H1 (cell line): ENCODE measurements around the gene ZFP91. TPM values are rescaled to one million over a fixed set of nuclear protein-coding genes. Genes with fewer than 3 reads are reported as not detected.

Experiments used
- CTCF ChIA-PET: fragments of 300-600 bp; sonication (Branson Sonifier 250); formaldehyde crosslinking; loops from one replicate; lab custom pipeline; 2021; ENCODE audit not compliant: partially characterized antibody; lab: Charles Lee
- POLR2A ChIA-PET: fragments of 300-600 bp; sonication (Branson Sonifier 250); formaldehyde crosslinking; loops from one replicate; lab custom pipeline; 2021; ENCODE audit warnings: inconsistent platforms; ENCODE audit not compliant: partially characterized antibody; lab: Charles Lee
- DNase-seq, 2 experiments: peaks; one replicate each; pipeline versions ENCODE4 v3.0.0 to v3.0.0-alpha.2; 2010 to 2022; ENCODE audit warnings: low spot score in 2 of 2, low read depth in 1 of 2, mixed read lengths in 1 of 2
- FAIRE-seq: peaks from 2 replicates; lab custom pipeline; 2011; peaks lifted over from hg19 to GRCh38; lab: Jason Lieb, UNC
- H2AFZ ChIP-seq: 2 replicates; pipeline ENCODE4 v1.8.1; 2012; ENCODE audit warnings: low read length, inconsistent platforms
- H2AK5ac ChIP-seq: 2 replicates; pipeline ENCODE4 v1.6.1; 2013; ENCODE audit warnings: low read depth, low read length
- H2BK120ac ChIP-seq: replicated peaks from 2 replicates; pipeline ENCODE3; 2013; ENCODE audit warnings: low read depth, low read length, inconsistent platforms
- H2BK12ac ChIP-seq: 2 replicates; pipeline ENCODE4 v1.6.1; 2013; ENCODE audit warnings: low read depth, low read length
- H2BK15ac ChIP-seq: 2 replicates; pipeline ENCODE4 v1.6.1; 2013; ENCODE audit warnings: low read length
- H2BK20ac ChIP-seq: 2 replicates; pipeline ENCODE4 v1.6.1; 2013; ENCODE audit warnings: low read length
- H2BK5ac ChIP-seq: 2 replicates; pipeline ENCODE4 v1.6.1; 2013; ENCODE audit warnings: low read depth, low read length
- H3K14ac ChIP-seq: 2 replicates; pipeline ENCODE4 v1.6.1; 2013; ENCODE audit warnings: inconsistent platforms; ENCODE audit not compliant: insufficient read length
- H3K18ac ChIP-seq: 2 replicates; pipeline ENCODE4 v1.6.1; 2013; ENCODE audit warnings: low read length; ENCODE audit errors: extremely low read depth
- H3K23ac ChIP-seq: 2 replicates; pipeline ENCODE4 v1.6.1; 2013; ENCODE audit warnings: inconsistent platforms; ENCODE audit not compliant: insufficient read length
- H3K23me2 ChIP-seq: 2 replicates; pipeline ENCODE4 v1.6.1; 2013; ENCODE audit warnings: low read depth, low read length
- H3K27ac ChIP-seq: 2 replicates; pipeline ENCODE4 v1.6.1; 2011; ENCODE audit warnings: low read depth, low read length, inconsistent platforms
- H3K27me3 ChIP-seq, 4 experiments: replicated peaks in 1 of 4; 1 replicate in 1 of 4; 2 replicates in 3 of 4; pipeline versions ENCODE4 v1.6.1 to v1.8.1; 2011 to 2013; ENCODE audit warnings: low read length in 3 of 4, mild to moderate bottlenecking in 3 of 4, inconsistent platforms in 2 of 4, mixed read lengths in 2 of 4, moderate library complexity in 1 of 4; ENCODE audit not compliant: control insufficient read depth in 3 of 4, insufficient read depth in 3 of 4; ENCODE audit errors: extremely low read depth in 1 of 4
- H3K36me3 ChIP-seq, 4 experiments: 2 replicates each; pipeline versions ENCODE4 v1.6.1 to v1.8.1; 2011 to 2013; ENCODE audit warnings: mild to moderate bottlenecking in 4 of 4, low read length in 3 of 4, moderate library complexity in 2 of 4, control low read depth in 1 of 4, inconsistent platforms in 1 of 4; ENCODE audit not compliant: insufficient read depth in 4 of 4, control insufficient read depth in 2 of 4
- H3K4ac ChIP-seq: replicated peaks from 2 replicates; pipeline ENCODE3; 2013; ENCODE audit warnings: low read length, low read depth, mixed read lengths, inconsistent platforms; ENCODE audit not compliant: insufficient read length
- H3K4me1 ChIP-seq, 4 experiments: replicated peaks in 1 of 4; 1 replicate in 1 of 4; 2 replicates in 3 of 4; pipeline versions ENCODE4 v1.6.1 to v1.8.1; 2011 to 2013; ENCODE audit warnings: low read length in 3 of 4, inconsistent platforms in 2 of 4, mixed read lengths in 1 of 4; ENCODE audit not compliant: insufficient read depth in 4 of 4, control insufficient read depth in 3 of 4
- H3K4me2 ChIP-seq, 2 experiments: 2 replicates each; pipeline versions ENCODE4 v1.6.1 to v1.8.1; 2011 to 2013; ENCODE audit warnings: low read depth in 2 of 2, low read length in 2 of 2, control low read depth in 1 of 2, inconsistent platforms in 1 of 2, mild to moderate bottlenecking in 1 of 2; ENCODE audit not compliant: insufficient read depth in 1 of 2
- H3K4me3 ChIP-seq, 4 experiments: fragments of 200-600, 300-600 bp in 1 of 4; sonication (generic), shearing (Covaris generic), sonication (Bioruptor Twin) in 1 of 4; 2 replicates each; pipeline versions ENCODE4 v1.5.1 to v1.8.1; 2011 to 2016; ENCODE audit warnings: low read length in 4 of 4, low read depth in 3 of 4, control low read depth in 2 of 4, inconsistent platforms in 2 of 4, mild to moderate bottlenecking in 2 of 4, mixed read lengths in 1 of 4, moderate library complexity in 1 of 4; ENCODE audit not compliant: insufficient read depth in 2 of 4; ENCODE audit errors: extremely low read depth in 1 of 4
- H3K56ac ChIP-seq: replicated peaks from 2 replicates; pipeline ENCODE3; 2013; ENCODE audit warnings: low read depth, mild to moderate bottlenecking, mixed read lengths, low read length, inconsistent platforms; ENCODE audit not compliant: insufficient read length
- H3K79me1 ChIP-seq: 2 replicates; pipeline ENCODE4 v1.6.1; 2013; ENCODE audit warnings: low read depth, low read length, control low read depth
- H3K79me2 ChIP-seq, 2 experiments: 2 replicates each; pipeline versions ENCODE4 v1.6.1 to v1.8.1; 2012 to 2013; ENCODE audit warnings: low read length in 2 of 2, mild to moderate bottlenecking in 2 of 2, inconsistent platforms in 1 of 2; ENCODE audit not compliant: insufficient read depth in 2 of 2, control insufficient read depth in 1 of 2
- H3K9ac ChIP-seq, 4 experiments: replicated peaks in 1 of 4; 1 replicate in 1 of 4; 2 replicates in 3 of 4; pipeline versions ENCODE4 v1.6.1 to v1.8.1; 2011 to 2013; ENCODE audit warnings: low read depth in 3 of 4, low read length in 3 of 4, control low read depth in 2 of 4, mild to moderate bottlenecking in 2 of 4, moderate library complexity in 2 of 4, inconsistent platforms in 1 of 4; ENCODE audit errors: extremely low read depth in 1 of 4
- H3K9me3 ChIP-seq, 2 experiments: 2 replicates each; pipeline versions ENCODE4 v1.6.1 to v1.8.1; 2012 to 2013; ENCODE audit warnings: mild to moderate bottlenecking in 2 of 2, moderate library complexity in 2 of 2, control low read depth in 1 of 2, inconsistent platforms in 1 of 2, low read depth in 1 of 2, low read length in 1 of 2, mixed read lengths in 1 of 2; ENCODE audit not compliant: insufficient read depth in 2 of 2
- H4K20me1 ChIP-seq, 2 experiments: replicated peaks in 1 of 2; 2 replicates each; pipeline versions ENCODE3 to v1.8.1; 2011 to 2013; ENCODE audit warnings: inconsistent platforms in 2 of 2, low read length in 2 of 2, mild to moderate bottlenecking in 1 of 2; ENCODE audit not compliant: insufficient read depth in 2 of 2, control insufficient read depth in 1 of 2
- H4K5ac ChIP-seq: 2 replicates; pipeline ENCODE4 v1.6.1; 2013; ENCODE audit warnings: low read length, low read depth, mixed read lengths, inconsistent platforms; ENCODE audit not compliant: insufficient read length
- H4K8ac ChIP-seq: 2 replicates; pipeline ENCODE4 v1.8.0; 2013; ENCODE audit warnings: mild to moderate bottlenecking, moderate library complexity, low read length, inconsistent platforms; ENCODE audit not compliant: insufficient read depth; ENCODE audit errors: extremely low read depth
- H4K91ac ChIP-seq: replicated peaks from 2 replicates; pipeline ENCODE3; 2013; ENCODE audit warnings: low read length, mixed read lengths, inconsistent platforms; ENCODE audit not compliant: insufficient read length
- WGBS, 2 experiments: shearing (Covaris generic) in 1 of 2; methylation state at CpG; one replicate each; pipeline versions ENCODE4 v1.1.6 to v1.1.7; 2013 to 2015; ENCODE audit warnings: low lambda C conversion rate in 2 of 2, mixed read lengths in 2 of 2, inconsistent platforms in 1 of 2, low coverage in 1 of 2, missing lambda C conversion rate in 1 of 2; ENCODE audit not compliant: insufficient replicate concordance in 2 of 2, insufficient coverage in 1 of 2, insufficient read length in 1 of 2; ENCODE audit errors: extremely low coverage in 1 of 2, missing lambda C conversion rate in 1 of 2; 5-methylcytosine and 5-hydroxymethylcytosine counted together
- polyA plus RNA-seq, 7 experiments: library from polyadenylated mRNA; depleted of rRNA in 3 of 7; stranded (reverse) in 5 of 7; unstranded in 2 of 7; fragments of >200 nt in 5 of 7; fragments of 200-250 nt in 2 of 7; gene quantifications; 1 replicate in 5 of 7; 2 replicates in 1 of 7; 4 replicates in 1 of 7; pipeline versions ENCODE4 v1.2.1 to v1.2.3, GENCODE V29; 2011 to 2013; ENCODE audit warnings: missing spikeins in 2 of 7, mixed read lengths in 2 of 7
- total RNA-seq: library from RNA; stranded (reverse); fragmentation: NEBNext Ultra II Directional; extraction: Animal tissue kit (Norgen Biotek cat#: 25700); gene quantifications from 2 replicates; pipeline ENCODE4 v1.2.1, GENCODE V29; 2021

ZFP91 gene
- total and polyA plus RNA-seq, 2 of the 8 experiments (the other 6 are each of a cell fraction or from before 2014, with no cell fraction given) = 10.7 to 29.0 TPM

GRCh38 chr11:58600510-58600909 lies 21.6 kb downstream of the ZFP91 start:
- Histone ChIP-seq H3K9ac (no peak overlapping the region), H3K79me2 (peaks cover 10 to 99% of the 10 kb centered on the region in 2 experiments; a peak in 3 of 4 replicates), H3K9me3 (no peaks in the 10 kb centered on the region), H4K91ac (no peak overlapping the region), H3K4me3 (no peak overlapping the region; a peak in 1 of 8 replicates), H3K4ac (no peak overlapping the region), H3K27ac (no peak overlapping the region), H3K36me3 (peaks cover 0 to 4% (median 0%) of the 10 kb centered on the region in 4 experiments; a peak in 1 of 8 replicates), H3K27me3 (no peaks in the 10 kb centered on the region), H3K4me1 (peaks cover 0 to 9% (median 0%) of the 10 kb centered on the region in 4 experiments; a peak in 1 of 7 replicates), H4K8ac (no peak overlapping the region), H4K20me1 (peaks cover 6% of the 10 kb centered on the region in 2 experiments), H3K14ac (no peak overlapping the region), H3K4me2 (peak overlapping the region in 1 of 2 experiments; percentile 41; a peak in 1 of 4 replicates), H2BK120ac (no peak overlapping the region), H4K5ac (no peak overlapping the region), H3K79me1 (no peaks in the 10 kb centered on the region; the same call in 1 of the 2 replicates), H2AK5ac (no peak overlapping the region), H2BK20ac (no peak overlapping the region), H3K18ac (no peak overlapping the region), H2BK15ac (no peak overlapping the region), H2AFZ (no peak overlapping the region), H2BK12ac (no peak overlapping the region), H2BK5ac (no peak overlapping the region), H3K23me2 (no peaks in the 10 kb centered on the region), H3K56ac (no peak overlapping the region), H3K23ac (no peak overlapping the region)
- FAIRE-seq = no peak
- ChIA-PET CTCF (no interaction called here), POLR2A (no interaction called here)
- DNase-seq = no peak
- WGBS, 2 experiments = 65% methylated on average over 2 of the region's 2 CpGs; no CpG with 5 or more reads in 1 of the 2 experiments
